ENCODE results near the gene RUNX2.

The RUNX2 gene

GRCh38 chr6:45305546-45305945, 22.6 kb upstream of the RUNX2 start:
- TF ChIP-seq TAF1 (IDR thresholded peaks at IDR 0.05; ENCODE audit: borderline replicate concordance, low read depth, low read length) (no peak), POLR2AphosphoS5 (IDR thresholded peaks at IDR 0.05; ENCODE audit: low read depth, low read length) (no peak), POLR2A (IDR thresholded peaks at IDR 0.05; ENCODE audit: low read depth, low read length) (no peak)

GRCh38 chr6:45310118-45310788, 17.9 kb upstream of the RUNX2 start:
- TF ChIP-seq POLR2AphosphoS5 (IDR thresholded peaks at IDR 0.05; ENCODE audit: low read depth, low read length), result no peak
- no peak for TF ChIP-seq TAF1 (IDR thresholded peaks at IDR 0.05; ENCODE audit: borderline replicate concordance, low read depth, low read length)
- TF ChIP-seq POLR2A (IDR thresholded peaks at IDR 0.05; ENCODE audit: low read depth, low read length), result no peak
- no peak for FAIRE-seq
- DNase-seq (ENCODE audit: insufficient read length), result no peak

More at GRCh38 chr6:45305546-45305945, 22.6 kb upstream of the RUNX2 start:
- FAIRE-seq (no peak), DNase-seq (ENCODE audit: insufficient read length) (no peak)

- FAIRE-seq, result no peak
- no peak for TF ChIP-seq POLR2AphosphoS5 (IDR thresholded peaks at IDR 0.05; ENCODE audit: low read depth, low read length)
- TF ChIP-seq TAF1 (IDR thresholded peaks at IDR 0.05; ENCODE audit: borderline replicate concordance, low read depth, low read length), result no peak
- no peak for TF ChIP-seq POLR2A (IDR thresholded peaks at IDR 0.05; ENCODE audit: low read depth, low read length)
- no peak for DNase-seq (ENCODE audit: insufficient read length)
These were observed 14.0 kb upstream of the RUNX2 start for GRCh38 chr6:45314146-45314545.

GRCh38 chr6:45320349-45320748, 7.8 kb upstream of the RUNX2 start:
- no peak for TF ChIP-seq POLR2AphosphoS5 (IDR thresholded peaks at IDR 0.05; ENCODE audit: low read depth, low read length)
- no peak for TF ChIP-seq TAF1 (IDR thresholded peaks at IDR 0.05; ENCODE audit: borderline replicate concordance, low read depth, low read length)
- no peak for TF ChIP-seq POLR2A (IDR thresholded peaks at IDR 0.05; ENCODE audit: low read depth, low read length)
- FAIRE-seq, result no peak
- DNase-seq (ENCODE audit: insufficient read length), result no peak

GRCh38 chr6:45323656-45324224, 4.4 kb upstream of the RUNX2 start:
- no peak for TF ChIP-seq TAF1 (IDR thresholded peaks at IDR 0.05; ENCODE audit: borderline replicate concordance, low read depth, low read length)
- no peak for TF ChIP-seq POLR2A (IDR thresholded peaks at IDR 0.05; ENCODE audit: low read depth, low read length)
- no peak for TF ChIP-seq POLR2AphosphoS5 (IDR thresholded peaks at IDR 0.05; ENCODE audit: low read depth, low read length)
- no peak for FAIRE-seq
- DNase-seq (ENCODE audit: insufficient read length), result no peak

- DNase-seq (ENCODE audit: insufficient read length) (no peak), FAIRE-seq (no peak)
- TF ChIP-seq POLR2A (IDR thresholded peaks at IDR 0.05; ENCODE audit: low read depth, low read length) (no peak), TAF1 (IDR thresholded peaks at IDR 0.05; ENCODE audit: borderline replicate concordance, low read depth, low read length) (no peak), POLR2AphosphoS5 (IDR thresholded peaks at IDR 0.05; ENCODE audit: low read depth, low read length) (no peak)
These were observed 1.3 kb upstream of the RUNX2 start for GRCh38 chr6:45326698-45327417.

GRCh38 chr6:45328523-45328922, 393 bp downstream of the RUNX2 start:
- DNase-seq (ENCODE audit: insufficient read length), result no peak
- TF ChIP-seq POLR2AphosphoS5 (IDR thresholded peaks at IDR 0.05; ENCODE audit: low read depth, low read length), result no peak
- TF ChIP-seq TAF1 (IDR thresholded peaks at IDR 0.05; ENCODE audit: borderline replicate concordance, low read depth, low read length), result no peak
- TF ChIP-seq POLR2A (IDR thresholded peaks at IDR 0.05; ENCODE audit: low read depth, low read length), result no peak
- no peak for FAIRE-seq

- no peak for FAIRE-seq
- TF ChIP-seq POLR2AphosphoS5 (IDR thresholded peaks at IDR 0.05; ENCODE audit: low read depth, low read length) (no peak), TAF1 (IDR thresholded peaks at IDR 0.05; ENCODE audit: borderline replicate concordance, low read depth, low read length) (no peak), POLR2A (IDR thresholded peaks at IDR 0.05; ENCODE audit: low read depth, low read length) (no peak)
- no peak for DNase-seq (ENCODE audit: insufficient read length)
These were observed 16.8 kb downstream of the RUNX2 start for GRCh38 chr6:45344900-45345299.

GRCh38 chr6:45350186-45350710, 22.1 kb downstream of the RUNX2 start:
- DNase-seq (ENCODE audit: insufficient read length), result no peak
- no peak for FAIRE-seq
- no peak for TF ChIP-seq TAF1 (IDR thresholded peaks at IDR 0.05; ENCODE audit: borderline replicate concordance, low read depth, low read length)
- no peak for TF ChIP-seq POLR2A (IDR thresholded peaks at IDR 0.05; ENCODE audit: low read depth, low read length)
- TF ChIP-seq POLR2AphosphoS5 (IDR thresholded peaks at IDR 0.05; ENCODE audit: low read depth, low read length), result no peak

- DNase-seq (ENCODE audit: insufficient read length) (no peak), FAIRE-seq (no peak)
- no peak for TF ChIP-seq POLR2AphosphoS5 (IDR thresholded peaks at IDR 0.05; ENCODE audit: low read depth, low read length)
- no peak for TF ChIP-seq POLR2A (IDR thresholded peaks at IDR 0.05; ENCODE audit: low read depth, low read length)
- TF ChIP-seq TAF1 (IDR thresholded peaks at IDR 0.05; ENCODE audit: borderline replicate concordance, low read depth, low read length), result no peak
These were observed 22.9 kb downstream of the RUNX2 start for GRCh38 chr6:45351076-45351475.

- no peak for TF ChIP-seq POLR2A (IDR thresholded peaks at IDR 0.05; ENCODE audit: low read depth, low read length)
- no peak for TF ChIP-seq TAF1 (IDR thresholded peaks at IDR 0.05; ENCODE audit: borderline replicate concordance, low read depth, low read length)
- no peak for TF ChIP-seq POLR2AphosphoS5 (IDR thresholded peaks at IDR 0.05; ENCODE audit: low read depth, low read length)
- DNase-seq (ENCODE audit: insufficient read length) (no peak), FAIRE-seq (no peak)
These were observed 23.5 kb downstream of the RUNX2 start for GRCh38 chr6:45351667-45352066.
